ENCODE results near the gene TMCC3.

- TF ChIP-seq HNF4G (IDR thresholded peaks at IDR 0.05) = no peak
- no peak for TF ChIP-seq CTCF (IDR thresholded peaks at IDR 0.05; ENCODE audit: low read depth, low read length, missing input control)
- TF ChIP-seq FOXA1 (IDR thresholded peaks at IDR 0.05) = no peak
- TF ChIP-seq JUND (IDR thresholded peaks at IDR 0.05) = no peak
- TF ChIP-seq GABPA (IDR thresholded peaks at IDR 0.05 in 1 of 2, conservative IDR thresholded peaks at IDR 0.05 in 1 of 2) = no peak
- TF ChIP-seq MAX (IDR thresholded peaks at IDR 0.05) = no peak
- no peak for TF ChIP-seq RAD21 (IDR thresholded peaks at IDR 0.05)
- TF ChIP-seq YY1 (IDR thresholded peaks at IDR 0.05) = no peak
Measured at GRCh38 chr12:94679554-94680195, 29.3 kb upstream of the TMCC3 start.

Measured in liver (tissue), 3 donors.